Measurements from ENCODE around the gene GDF15. TPM values are rescaled to one million over a fixed set of nuclear protein-coding genes. Genes with fewer than 3 reads are reported as not detected.
"Not testable (repeated sequence)": the region's sequence is repeated elsewhere in the genome, so short reads cannot be mapped to it uniquely, and the experiment has no call there.

Gene GDF15
- total RNA-seq, 4 donors from 2014 or later = 36.3 to 77.0 (median 58.9) TPM

DNA sequence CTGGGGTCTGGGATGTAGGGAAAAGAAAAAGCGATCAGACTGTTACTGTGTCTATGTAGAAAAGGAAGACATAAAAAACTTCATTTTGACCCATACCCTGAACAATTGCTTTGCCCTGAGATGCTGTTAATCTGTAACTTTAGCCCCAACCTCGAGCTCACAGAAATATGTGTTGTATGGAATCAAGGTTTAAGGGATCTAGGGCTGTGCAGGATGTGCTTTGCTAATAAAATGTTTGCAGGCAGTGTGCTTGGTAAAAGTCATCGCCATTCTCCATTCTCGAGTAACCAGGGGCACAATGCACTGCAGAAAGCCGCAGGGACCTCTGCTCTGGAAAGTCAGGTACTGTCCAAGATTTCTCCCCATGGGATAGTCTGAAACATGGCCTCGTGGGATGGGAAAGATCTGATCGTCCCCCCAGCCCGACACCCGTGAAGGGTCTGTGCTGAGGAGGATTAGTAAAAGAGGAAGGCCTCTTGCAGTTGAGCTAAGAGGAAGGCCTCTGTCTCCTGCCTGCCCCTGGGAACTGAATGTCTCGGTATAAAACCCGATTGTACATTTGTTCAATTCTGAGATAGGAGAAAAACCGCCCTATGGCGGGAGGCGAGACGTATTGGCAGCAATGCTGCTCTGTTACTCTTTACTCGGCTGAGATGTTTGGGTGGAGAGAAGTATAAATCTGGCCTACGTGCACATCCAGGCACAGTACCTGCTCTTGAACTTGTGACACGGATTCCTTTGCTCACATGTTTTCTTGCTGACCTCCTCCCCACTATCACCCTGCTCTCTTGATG lies 16.7 kb downstream of the GDF15 start:
- WGBS, 2 donors (ENCODE audit: low coverage in 1 of 2) = 45 to 49% methylated on average over 7 to 18 of the region's 18 CpGs
- peak overlapping the region; percentile 77 to 86 (median 82) for H3K27ac ChIP-seq
- in situ Hi-C loops (cut with MboI; ENCODE audit: low pct_ligation_motif_present in 1 of 4, low pct_unique_long_range_greater_than_20kb in 1 of 4, low sequenced_read_pairs in 3 of 4) = loop anchor here in 2 of 4 donors (10.0 to 25.0 kb wide), 2 partner anchors 48 to 140 kb away; partner anchors contain the start of gene IQCN (in 1 of the 2)

DNA sequence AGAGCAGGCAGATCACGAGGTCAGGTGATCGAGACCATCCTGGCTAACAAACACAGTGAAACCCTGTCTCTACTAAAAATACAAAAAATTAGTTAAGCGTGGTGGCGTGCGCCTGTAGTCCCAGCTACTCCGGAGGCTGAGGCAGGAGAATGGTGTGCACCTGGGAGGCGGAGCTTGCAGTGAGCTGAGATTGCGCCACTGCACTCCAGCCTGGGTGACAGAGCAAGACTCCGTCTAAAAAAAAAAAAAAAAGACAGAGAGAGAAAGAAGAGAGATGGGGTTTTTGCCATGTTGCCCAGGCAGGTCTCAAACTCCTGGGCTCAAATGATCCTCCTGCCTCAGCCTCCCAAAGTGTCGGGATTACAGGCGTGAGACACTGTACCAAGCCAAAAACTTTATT lies 19.8 kb downstream of the GDF15 start:
- intact Hi-C loops (cut with DNase I; ENCODE audit: low total_unique reads); H3K27me3 ChIP-seq; H3K4me3 ChIP-seq; H3K36me3 ChIP-seq; DNase-seq; H3K9me3 ChIP-seq; H3K27ac ChIP-seq: not testable (repeated sequence)
- WGBS, 2 donors (ENCODE audit: low coverage in 1 of 2) = 88 to 90% methylated on average over 8 to 11 of the region's 11 CpGs
- in situ Hi-C loops (cut with MboI; ENCODE audit: low pct_ligation_motif_present in 1 of 4, low pct_unique_long_range_greater_than_20kb in 1 of 4, low sequenced_read_pairs in 3 of 4) = loop anchor here (5.0 to 25.0 kb wide), 4 partner anchors 51 to 143 kb away; partner anchors contain the start of gene IQCN (in 1 of the 4)
- H3K4me1 ChIP-seq = peaks cover 0 to 34% (median 26%) of the 10 kb centered on the region in 4 donors

More for the DNA sequence above, 16.7 kb downstream of the GDF15 start:
- H3K4me3 ChIP-seq; H3K27me3 ChIP-seq; H3K36me3 ChIP-seq; H3K9me3 ChIP-seq; intact Hi-C loops (cut with DNase I; ENCODE audit: low total_unique reads); DNase-seq: not testable (repeated sequence)
- peaks cover 0 to 45% (median 33%) of the 10 kb centered on the region in 4 donors for H3K4me1 ChIP-seq
- peak; percentile 19 for TF ChIP-seq POLR2A (IDR thresholded peaks at IDR 0.05)

- intact Hi-C loops (cut with DNase I; ENCODE audit: low total_unique reads) = no loop called here
- no peak for TF ChIP-seq POLR2A (IDR thresholded peaks at IDR 0.05)
- no peak for TF ChIP-seq POLR2AphosphoS5 (IDR thresholded peaks at IDR 0.05)
- Histone ChIP-seq H3K4me3 (no peak overlapping the region), H3K27ac (no peak overlapping the region), H3K9me3 (no peaks in the 10 kb centered on the region), H3K4me1 (peaks cover 0 to 31% (median 26%) of the 10 kb centered on the region in 4 donors), H3K36me3 (no peaks in the 10 kb centered on the region), H3K27me3 (no peaks in the 10 kb centered on the region)
- 89% methylated on average over 9 of the region's 9 CpGs; no CpG with 5 or more reads in 1 of the 2 donors for WGBS, 2 donors (ENCODE audit: low coverage in 1 of 2)
- DNase-seq = no peak
- in situ Hi-C loops (cut with MboI; ENCODE audit: low pct_ligation_motif_present in 1 of 4, low pct_unique_long_range_greater_than_20kb in 1 of 4, low sequenced_read_pairs in 3 of 4) = loop anchor here (5.0 to 25.0 kb wide), 4 partner anchors 52 to 144 kb away; partner anchors contain the start of gene IQCN (in 1 of the 4)
Measured at GRCh38 chr19:18406749-18407148, 20.8 kb downstream of the GDF15 start.

GRCh38 chr19:18408053-18408476 lies 22.1 kb downstream of the GDF15 start:
- peak overlapping the region in 2 of 4 donors; percentile 26 to 41 for H3K27ac ChIP-seq
- intact Hi-C loops (cut with DNase I; ENCODE audit: low total_unique reads) = no loop called here
- peak; percentile 72 for DNase-seq

GRCh38 chr19:18412610-18413239 lies 26.8 kb downstream of the GDF15 start:
- Histone ChIP-seq H3K4me1 (peaks cover 25 to 41% (median 37%) of the 10 kb centered on the region in 4 donors), H3K36me3 (no peaks in the 10 kb centered on the region), H3K27me3 (peaks cover 22% of the 10 kb centered on the region), H3K27ac (no peak overlapping the region), H3K9me3 (no peaks in the 10 kb centered on the region), H3K4me3 (no peak overlapping the region)
- 72 to 84% methylated on average over 8 to 16 of the region's 16 CpGs for WGBS, 2 donors (ENCODE audit: low coverage in 1 of 2)
- DNase-seq = no peak
- in situ Hi-C loops (cut with MboI; ENCODE audit: low pct_ligation_motif_present in 1 of 4, low pct_unique_long_range_greater_than_20kb in 1 of 4, low sequenced_read_pairs in 3 of 4) (loop anchor here in 2 of 4 donors (5.0 to 25.0 kb wide), 2 partner anchors 70 to 150 kb away; partner anchors contain the start of genes IQCN (in 1 of the 2) and PGPEP1 (in 1 of the 2)), intact Hi-C loops (cut with DNase I; ENCODE audit: low total_unique reads) (loop anchor here (10.0 kb wide), 2 partner anchors 148 to 208 kb away; partner anchors contain the start of gene RAB3A)
- TF ChIP-seq POLR2AphosphoS5 (IDR thresholded peaks at IDR 0.05) (no peak), EP300 (IDR thresholded peaks at IDR 0.05; ENCODE audit: low read depth) (no peak), POLR2A (IDR thresholded peaks at IDR 0.05) (no peak)

More at GRCh38 chr19:18408053-18408476, 22.1 kb downstream of the GDF15 start:
- Histone ChIP-seq H3K4me3 (no peak overlapping the region), H3K4me1 (peaks cover 0 to 18% (median 14%) of the 10 kb centered on the region in 4 donors), H3K9me3 (no peaks in the 10 kb centered on the region), H3K27me3 (no peaks in the 10 kb centered on the region), H3K36me3 (no peaks in the 10 kb centered on the region)
- TF ChIP-seq POLR2AphosphoS5 (IDR thresholded peaks at IDR 0.05) = no peak
- peak; percentile 33 to 66 (median 62) for TF ChIP-seq CTCF (IDR thresholded peaks at IDR 0.05)
- 32% methylated on average over 10 of the region's 10 CpGs; no CpG with 5 or more reads in 1 of the 2 donors for WGBS, 2 donors (ENCODE audit: low coverage in 1 of 2)
- in situ Hi-C loops (cut with MboI; ENCODE audit: low pct_ligation_motif_present in 1 of 4, low pct_unique_long_range_greater_than_20kb in 1 of 4, low sequenced_read_pairs in 3 of 4) = loop anchor here (5.0 to 25.0 kb wide), 4 partner anchors 53 to 146 kb away; partner anchors contain the start of gene IQCN (in 1 of the 4)

All from transverse colon (tissue), 4 donors.